K562 (cell line): ENCODE results near the gene ERVK3-1. TPM values are rescaled to one million over a fixed set of nuclear protein-coding genes. Genes with fewer than 3 reads are reported as not detected.

Experiments
- ATAC-seq: fragments of 200-7000 bp; cut with Tn5 transposase; 3 replicates; pipeline ENCODE4 v1.9.1; 2020; ENCODE audit warnings: moderate library complexity
- BruUV-seq: library from RNA; stranded (reverse); fragments of 400-500 nt; replicated peaks from 2 replicates; lab custom pipeline; 2021; lab: Mats Ljungman, UMichigan
- CTCF ChIA-PET: fragments of 300-600 bp; formaldehyde crosslinking; extraction: SDS; loops from one replicate; lab custom pipeline; 2021; ENCODE audit warnings: low intra/inter-chr PET ratio; lab: Yijun Ruan, JAX
- POLR2A ChIA-PET: fragments of 300-600, 350-650 bp; sonication (Branson Sonifier 250); formaldehyde crosslinking; extraction: SDS; loops from one replicate; lab custom pipeline; 2021; ENCODE audit warnings: antibody characterized with exemption, inconsistent platforms; lab: Yijun Ruan, JAX
- DNase-seq, 4 experiments: peaks; one replicate each; pipeline versions ENCODE4 v3.0.0 to v3.0.0-alpha.2; 2011 to 2018; ENCODE audit warnings: low spot score in 3 of 4, mixed read lengths in 3 of 4; ENCODE audit errors: extremely low read depth in 1 of 4
- FAIRE-seq: peaks from 2 replicates; lab custom pipeline; 2011; peaks lifted over from hg19 to GRCh38; lab: Jason Lieb, UNC
- H2AFZ ChIP-seq: 2 replicates; pipeline ENCODE4 v1.6.0; 2011; ENCODE audit warnings: low read depth, low read length, control low read depth, inconsistent platforms
- H3K27ac ChIP-seq: fragments of 200-600 bp; 3 replicates; pipeline ENCODE4 v1.8.0; 2011; ENCODE audit warnings: low read depth, mild to moderate bottlenecking, control low read depth, inconsistent platforms, low read length, moderate library complexity, mixed read lengths; ENCODE audit errors: extremely low read depth
- H3K27me3 ChIP-seq, 2 experiments: fragments of 300-600 bp in 1 of 2; 2 replicates in 1 of 2; 3 replicates in 1 of 2; pipeline versions ENCODE4 v1.6.0 to v1.8.0; 2011; ENCODE audit warnings: inconsistent platforms in 2 of 2, low read length in 2 of 2, mild to moderate bottlenecking in 1 of 2, mixed read lengths in 1 of 2, moderate library complexity in 1 of 2; ENCODE audit not compliant: control insufficient read depth in 2 of 2, insufficient read depth in 2 of 2
- H3K36me3 ChIP-seq: fragments of 300-600 bp; 3 replicates; pipeline ENCODE4 v1.8.0; 2011; ENCODE audit warnings: mild to moderate bottlenecking, low read length, inconsistent platforms; ENCODE audit not compliant: control insufficient read depth, insufficient read depth
- H3K4me1 ChIP-seq, 2 experiments: fragments of 200-600 bp in 1 of 2; replicated peaks in 1 of 2; 2 replicates in 1 of 2; 3 replicates in 1 of 2; pipeline versions ENCODE4 v1.5.1 to v1.8.0; 2011; ENCODE audit warnings: inconsistent platforms in 2 of 2, low read length in 2 of 2, mild to moderate bottlenecking in 1 of 2, mixed read lengths in 1 of 2, moderate library complexity in 1 of 2; ENCODE audit not compliant: control insufficient read depth in 2 of 2, insufficient read depth in 2 of 2
- H3K4me2 ChIP-seq: 2 replicates; pipeline ENCODE4 v1.6.1; 2011; ENCODE audit warnings: low read length, control low read depth, inconsistent platforms, mixed read lengths; ENCODE audit not compliant: insufficient read depth
- H3K4me3 ChIP-seq: fragments of 200-600 bp; sonication (generic), shearing (Covaris generic); 2 replicates; pipeline ENCODE4 v1.5.1; 2016; ENCODE audit warnings: control low read depth, inconsistent platforms
- H3K79me2 ChIP-seq: fragments of 200-600 bp; 3 replicates; pipeline ENCODE4 v1.8.0; 2011; ENCODE audit warnings: low read length, inconsistent platforms; ENCODE audit not compliant: control insufficient read depth, insufficient read depth
- H3K9ac ChIP-seq, 2 experiments: 2 replicates each; pipeline versions ENCODE4 v1.6.0 to v1.6.1; 2011; ENCODE audit warnings: low read depth in 2 of 2, low read length in 2 of 2, control low read depth in 1 of 2, inconsistent platforms in 1 of 2, mild to moderate bottlenecking in 1 of 2, mixed read lengths in 1 of 2; ENCODE audit not compliant: insufficient read depth in 1 of 2
- H3K9me1 ChIP-seq: one replicate; pipeline ENCODE4 v1.6.0; 2011; ENCODE audit warnings: inconsistent platforms, mild to moderate bottlenecking, low read length, moderate library complexity; ENCODE audit not compliant: control insufficient read depth, insufficient read depth
- H3K9me3 ChIP-seq: replicated peaks from 2 replicates; pipeline ENCODE4 v1.5.1; 2011; ENCODE audit warnings: low read depth, low read length, inconsistent platforms; ENCODE audit not compliant: control insufficient read depth, insufficient read depth
- H4K20me1 ChIP-seq: replicated peaks from 2 replicates; pipeline ENCODE4 v1.6.1; 2011; ENCODE audit warnings: low read length, inconsistent platforms, mixed read lengths; ENCODE audit not compliant: control insufficient read depth, insufficient read depth
- CC2D1A ChIP-seq: fragments of 450-650 bp; IDR thresholded peaks from 2 replicates; pipeline ENCODE4 v1.6.1; 2017; ENCODE audit warnings: mild to moderate bottlenecking
- CTCF ChIP-seq, 3 experiments: IDR thresholded peaks in 2 of 3; conservative IDR thresholded peaks in 1 of 3; 2 replicates each; pipeline ENCODE4 v1.5.1; 2011 to 2012; ENCODE audit warnings: low read length in 3 of 3, mild to moderate bottlenecking in 3 of 3, control low read depth in 2 of 3, improper control_type of control experiment in 1 of 3, inconsistent platforms in 1 of 3, low read depth in 1 of 3, mixed read lengths in 1 of 3, moderate library complexity in 1 of 3; ENCODE audit not compliant: insufficient read depth in 2 of 3
- PCBP2 ChIP-seq: fragments of 200-400 bp; formaldehyde crosslinking; IDR thresholded peaks from 2 replicates; pipeline ENCODE4 v1.6.1; 2018; ENCODE audit warnings: low read length, low read depth, mild to moderate bottlenecking, moderate library complexity; ENCODE audit not compliant: poor library complexity, severe bottlenecking
- RAD21 ChIP-seq, 2 experiments: fragments of 250-450 bp in 1 of 2; fragments of 450-650 bp in 1 of 2; sonication (Bioruptor Pico) in 1 of 2; formaldehyde crosslinking in 1 of 2; IDR thresholded peaks in 1 of 2; conservative IDR thresholded peaks in 1 of 2; 2 replicates each; pipeline versions ENCODE4 v1.4.0 to v1.8.0; 2020 to 2022; ENCODE audit warnings: mild to moderate bottlenecking in 2 of 2, moderate library complexity in 1 of 2
- SMC3 ChIP-seq: conservative IDR thresholded peaks from 2 replicates; pipeline ENCODE4 v1.6.1; 2011; ENCODE audit warnings: low read depth, low read length, improper control_type of control experiment; ENCODE audit not compliant: insufficient read depth
- SNRNP70 ChIP-seq: fragments of 200-400 bp; formaldehyde crosslinking; optimal IDR thresholded peaks from 2 replicates; pipeline ENCODE3; 2017; ENCODE audit warnings: low read depth, low read length
- YY1 ChIP-seq, 3 experiments: IDR thresholded peaks; 2 replicates each; pipeline ENCODE4 v1.6.1; 2011; ENCODE audit warnings: low read length in 2 of 3, mild to moderate bottlenecking in 2 of 3, moderate library complexity in 2 of 3, borderline replicate concordance in 1 of 3, control low read depth in 1 of 3, low read depth in 1 of 3; ENCODE audit not compliant: insufficient read depth in 3 of 3, insufficient replicate concordance in 2 of 3, control insufficient read depth in 1 of 3, insufficient read length in 1 of 3; ENCODE audit errors: extremely low read depth in 1 of 3
- ZBTB11 ChIP-seq, 3 experiments: fragments of 200-800 bp in 1 of 3; fragments of 250-450 bp in 1 of 3; fragments of 450-650 bp in 1 of 3; sonication (Bioruptor Pico) in 1 of 3; sonication (Bioruptor generic) in 1 of 3; formaldehyde crosslinking in 1 of 3; IDR thresholded peaks; 2 replicates each; pipeline versions ENCODE4 v1.6.1 to v1.8.0; 2016 to 2022; ENCODE audit warnings: mild to moderate bottlenecking in 2 of 3, missing genetic modification characterization in 2 of 3, missing compliant biosample characterization in 1 of 3, moderate library complexity in 1 of 3
- ZBTB7A ChIP-seq: IDR thresholded peaks from 2 replicates; pipeline ENCODE4 v1.6.1; 2011; ENCODE audit warnings: low read depth, mild to moderate bottlenecking, low read length, moderate library complexity, borderline replicate concordance; ENCODE audit not compliant: control insufficient read depth
- ZNF77 ChIP-seq: fragments of 250-450 bp; sonication (Bioruptor Pico); IDR thresholded peaks from 2 replicates; pipeline ENCODE4 v1.5.0; 2020
- WGBS: fragments of 100-300 bp; shearing (Covaris generic); methylation state at CpG from one replicate; pipeline ENCODE4 v1.1.6; 2016; ENCODE audit warnings: low coverage, mixed read lengths; ENCODE audit not compliant: insufficient coverage; ENCODE audit errors: missing lambda C conversion rate; 5-methylcytosine and 5-hydroxymethylcytosine counted together
- in situ Hi-C: fragments of 300-500 bp; cut with MboI; formaldehyde crosslinking; loops from 4 replicates; pipeline ENCODE4 v1.15.0; 2018; ENCODE audit warnings: inconsistent platforms, mixed read lengths
- intact Hi-C: fragments of 100-400 bp; cut with micrococcal nuclease; formaldehyde crosslinking; loops from 2 replicates; pipeline ENCODE4 v1.14.2; 2022
- polyA plus RNA-seq, 8 experiments: library from polyadenylated mRNA; depleted of rRNA in 4 of 8; stranded (reverse) in 5 of 8; unstranded in 3 of 8; fragments of >200 nt; fragmentation: Nextera tagmentation in 2 of 8; fragmentation: Illumina TruSeq in 1 of 8; extraction: Ambion mirVana in 2 of 8; extraction: Trizol in 1 of 8; gene quantifications; 2 replicates each; pipeline versions ENCODE4 v1.2.1 to v1.2.3, GENCODE V29; 2011 to 2014; ENCODE audit warnings: inconsistent platforms in 1 of 8, missing spikeins in 1 of 8
- total RNA-seq, 7 experiments: library from RNA; depleted of rRNA in 6 of 7; stranded (reverse); fragments of >200 nt in 6 of 7; fragmentation: Illumina TruSeq in 2 of 7; extraction: Trizol in 2 of 7; gene quantifications; 2 replicates each; pipeline versions ENCODE4 v1.2.1 to v1.2.3, GENCODE V29; 2011 to 2021; ENCODE audit warnings: low replicate concordance in 1 of 7

ERVK3-1 gene
- total and polyA plus RNA-seq, 9 of the 15 experiments (the other 6 are each of a cell fraction or from before 2014, with no cell fraction given) = 87.6 to 299 (median 119) TPM

GRCh38 chr19:58328999-58329398, 23.8 kb downstream of the ERVK3-1 start:
- no peaks in the 10 kb centered on the region for H3K9me3 ChIP-seq
- BruUV-seq = no TSS peak
- DNase-seq = peak; percentile 25 to 71 (median 38)
- peaks cover 4% of the 10 kb centered on the region; the same call in 1 of the 2 replicates for H4K20me1 ChIP-seq
- peaks cover 2% of the 10 kb centered on the region for H3K9me1 ChIP-seq
- ChIA-PET POLR2A (interaction anchor here (0.7 to 1.1 kb wide), 3 partner anchors 50 to 156 kb away, joined by 3 to 4 read pairs (median 3); partner anchors contain the start of gene ZNF8), CTCF (no interaction called here)
- H3K4me2 ChIP-seq = 0 out of 2 replicates have a peak overlapping the region, but pooled peaks have one; percentile 13
- no peak for ATAC-seq
- H3K27me3 ChIP-seq = no peaks in the 10 kb centered on the region
- no peak overlapping the region for H2AFZ ChIP-seq
- intact Hi-C loops = loop anchor here (5.0 kb wide), 3 partner anchors 78 to 148 kb away; partner anchors contain the start of genes ZNF446, ZNF544 and ZNF584
- no peak overlapping the region for H3K4me3 ChIP-seq
- peaks cover 49% of the 10 kb centered on the region for H3K79me2 ChIP-seq
- peak overlapping the region in 1 of 2 experiments; percentile 4; a peak in 1 of 4 replicates for H3K9ac ChIP-seq
- no peak for FAIRE-seq
- WGBS = 36% methylated on average over 10 of the region's 10 CpGs
- no peak overlapping the region; the same call in 2 of the 3 replicates for H3K27ac ChIP-seq
- in situ Hi-C loops = no loop called here
- peaks cover 22 to 34% of the 10 kb centered on the region in 2 experiments; a peak in 4 of 5 replicates for H3K4me1 ChIP-seq
- H3K36me3 ChIP-seq = no peaks in the 10 kb centered on the region
- TF ChIP-seq SMC3 (peak; percentile 46; the same call in 1 of the 2 replicates), ZBTB7A (0 out of 2 replicates have a peak, but pooled peaks have one; percentile 37), RAD21 (CRISPR knock-in tag; conservative IDR thresholded peaks at IDR 0.05 in 1 of 2, IDR thresholded peaks at IDR 0.05 in 1 of 2) (peak; percentile 41 to 65; a peak in 3 of 4 replicates), PCBP2 (no peak), YY1 (IDR thresholded peaks at IDR 0.05; ENCODE audit: borderline replicate concordance in 1 of 3, control insufficient read depth in 1 of 3, extremely low read depth in 1 of 3, insufficient read depth in 3 of 3, insufficient read length in 1 of 3, insufficient replicate concordance in 2 of 3, low read depth in 1 of 3, low read length in 2 of 3) (no peak), SNRNP70 (no peak), ZBTB11 (CRISPR knock-in tag; IDR thresholded peaks at IDR 0.05) (peak in 1 of 3 experiments; percentile 41; a peak in 1 of 6 replicates), ZNF77 (CRISPR knock-in tag) (no peak), CTCF (IDR thresholded peaks at IDR 0.05 in 2 of 3, conservative IDR thresholded peaks at IDR 0.05 in 1 of 3; ENCODE audit: insufficient read depth in 2 of 3, low read depth in 1 of 3, low read length in 3 of 3) (peak; percentile 66 to 72 (median 70)), CC2D1A (0 out of 2 replicates have a peak, but pooled peaks have one; percentile 31)
